Activated T-cell treated with anti-CD3 and anti-CD28 coated beads for 4 hours (primary cell): ENCODE data around the gene COX20.

Experiments
- DNase-seq: peaks from one replicate; pipeline ENCODE4 v3.0.0-alpha.2; 2020

The COX20 gene

GRCh38 chr1:244881552-244882280 is 46.3 kb downstream of the COX20 start:
- no peak for DNase-seq

- DNase-seq, result no peak
Observed at GRCh38 chr1:244887281-244887680, 51.8 kb downstream of the COX20 start.

GRCh38 chr1:244893836-244894235 is 58.4 kb downstream of the COX20 start:
- no peak for DNase-seq
